HUES6 (cell line): ENCODE results near the gene PSAP.

ENCODE experiments used
- H3K27ac ChIP-seq: 2 replicates; pipeline ENCODE4 v1.7.0; 2013; ENCODE audit warnings: low read depth, mild to moderate bottlenecking, low read length, inconsistent platforms
- H3K27me3 ChIP-seq: 2 replicates; pipeline ENCODE4 v1.6.1; 2013; ENCODE audit warnings: low read length; ENCODE audit not compliant: control insufficient read depth, insufficient read depth
- H3K36me3 ChIP-seq: 2 replicates; pipeline ENCODE4 v1.6.1; 2013; ENCODE audit warnings: low read length; ENCODE audit not compliant: control insufficient read depth, insufficient read depth
- H3K4me1 ChIP-seq: 2 replicates; pipeline ENCODE4 v1.6.1; 2013; ENCODE audit warnings: low read length; ENCODE audit not compliant: control insufficient read depth, insufficient read depth
- H3K4me3 ChIP-seq: 2 replicates; pipeline ENCODE4 v1.5.1; 2013; ENCODE audit warnings: low read depth, low read length
- H3K9ac ChIP-seq: one replicate; pipeline ENCODE4 v1.6.1; 2013; ENCODE audit warnings: mild to moderate bottlenecking, low read length
- H3K9me3 ChIP-seq: 2 replicates; pipeline ENCODE4 v1.6.1; 2013; ENCODE audit warnings: low read depth, low read length; ENCODE audit not compliant: control insufficient read depth, insufficient read depth

PSAP gene

DNA sequence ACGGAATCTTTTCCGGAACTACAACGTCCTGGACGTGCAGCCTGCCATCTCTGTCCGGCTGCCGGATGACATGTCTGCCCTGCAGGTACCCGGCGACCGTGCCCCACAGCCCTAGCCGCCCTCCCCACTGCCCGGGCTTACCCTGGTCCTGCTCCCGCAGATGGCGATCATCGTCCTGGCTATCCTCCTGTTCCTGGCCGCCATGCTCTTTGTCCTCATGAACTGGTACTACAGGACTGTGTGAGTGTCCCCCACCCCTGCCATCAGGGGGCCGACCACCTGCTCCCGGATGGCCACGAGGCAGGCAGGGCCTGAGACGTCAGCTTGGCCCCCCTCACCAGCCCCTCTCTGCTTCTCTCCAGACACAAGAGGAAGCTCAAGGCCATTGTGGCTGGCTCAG, 39.7 kb downstream of the PSAP start:
- Histone ChIP-seq H3K4me3 (no peak overlapping the region), H3K36me3 (peaks cover 15% of the 10 kb centered on the region), H3K27me3 (no peaks in the 10 kb centered on the region; the same call in 1 of the 2 replicates), H3K9me3 (no peaks in the 10 kb centered on the region), H3K9ac (no peak overlapping the region), H3K4me1 (peaks cover under 1% of the 10 kb centered on the region; the same call in 1 of the 2 replicates), H3K27ac (no peak overlapping the region)

DNA sequence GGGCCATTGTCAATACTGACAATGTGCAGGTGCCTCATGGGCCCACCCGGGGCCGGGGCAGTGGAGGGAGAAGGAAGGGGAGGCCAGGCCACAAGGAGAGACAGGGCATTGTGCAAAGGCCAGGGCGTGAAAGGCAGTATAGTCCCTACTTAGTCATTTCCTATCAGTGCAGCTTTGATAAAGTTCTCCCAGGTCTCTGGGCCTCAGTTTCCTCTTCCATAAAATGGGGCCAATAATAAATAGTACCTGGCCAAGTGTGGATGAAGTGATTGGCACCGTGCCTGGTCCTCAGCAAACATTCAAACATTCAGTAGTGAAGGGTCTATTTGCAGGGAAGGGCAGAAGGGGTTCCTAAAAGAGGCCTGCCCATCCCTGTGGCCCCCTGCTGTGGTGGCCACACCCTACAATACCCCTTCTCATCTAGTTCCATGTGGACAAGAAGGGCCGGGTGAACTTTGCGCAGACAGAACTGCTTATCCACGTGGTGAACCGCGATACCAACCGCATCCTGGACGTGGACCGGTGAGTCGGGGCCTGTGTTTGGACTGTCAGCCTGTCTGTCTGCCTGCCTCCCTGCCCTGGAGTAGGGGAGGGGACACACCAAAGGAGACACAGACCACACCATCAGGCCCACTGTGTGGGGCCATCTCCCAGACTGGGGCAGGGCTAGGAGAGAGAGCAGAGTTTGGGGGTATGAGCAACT, 40.9 kb downstream of the PSAP start:
- no peaks in the 10 kb centered on the region for H3K9me3 ChIP-seq
- no peak overlapping the region for H3K4me3 ChIP-seq
- peaks cover 4% of the 10 kb centered on the region; the same call in 1 of the 2 replicates for H3K36me3 ChIP-seq
- no peak overlapping the region for H3K9ac ChIP-seq
- no peak overlapping the region for H3K27ac ChIP-seq
- H3K4me1 ChIP-seq: peaks cover 9% of the 10 kb centered on the region
- peaks cover 5% of the 10 kb centered on the region for H3K27me3 ChIP-seq

DNA sequence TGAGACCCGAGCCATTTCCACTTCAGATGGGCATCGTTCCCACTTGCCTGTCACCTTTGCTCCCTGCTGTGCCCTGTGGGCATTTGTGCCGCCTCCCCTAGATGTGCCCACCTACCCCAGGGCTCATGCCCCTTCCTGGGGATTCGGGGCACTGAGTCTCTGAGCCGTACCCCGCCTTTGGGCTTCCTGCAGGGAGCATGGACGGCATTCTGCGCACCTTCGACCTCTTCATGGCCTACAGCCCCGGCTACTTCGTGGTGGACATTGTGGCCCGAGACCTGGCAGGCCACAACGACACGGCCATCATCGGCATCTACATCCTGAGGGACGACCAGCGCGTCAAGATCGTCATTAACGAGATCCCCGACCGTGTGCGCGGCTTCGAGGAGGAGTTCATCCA, 41.4 kb downstream of the PSAP start:
- peaks cover 11% of the 10 kb centered on the region for H3K27me3 ChIP-seq
- no peak overlapping the region for H3K27ac ChIP-seq
- no peak overlapping the region for H3K4me3 ChIP-seq
- H3K36me3 ChIP-seq: no peaks in the 10 kb centered on the region
- H3K4me1 ChIP-seq: peaks cover 9% of the 10 kb centered on the region
- H3K9me3 ChIP-seq: no peaks in the 10 kb centered on the region
- no peak overlapping the region for H3K9ac ChIP-seq

DNA sequence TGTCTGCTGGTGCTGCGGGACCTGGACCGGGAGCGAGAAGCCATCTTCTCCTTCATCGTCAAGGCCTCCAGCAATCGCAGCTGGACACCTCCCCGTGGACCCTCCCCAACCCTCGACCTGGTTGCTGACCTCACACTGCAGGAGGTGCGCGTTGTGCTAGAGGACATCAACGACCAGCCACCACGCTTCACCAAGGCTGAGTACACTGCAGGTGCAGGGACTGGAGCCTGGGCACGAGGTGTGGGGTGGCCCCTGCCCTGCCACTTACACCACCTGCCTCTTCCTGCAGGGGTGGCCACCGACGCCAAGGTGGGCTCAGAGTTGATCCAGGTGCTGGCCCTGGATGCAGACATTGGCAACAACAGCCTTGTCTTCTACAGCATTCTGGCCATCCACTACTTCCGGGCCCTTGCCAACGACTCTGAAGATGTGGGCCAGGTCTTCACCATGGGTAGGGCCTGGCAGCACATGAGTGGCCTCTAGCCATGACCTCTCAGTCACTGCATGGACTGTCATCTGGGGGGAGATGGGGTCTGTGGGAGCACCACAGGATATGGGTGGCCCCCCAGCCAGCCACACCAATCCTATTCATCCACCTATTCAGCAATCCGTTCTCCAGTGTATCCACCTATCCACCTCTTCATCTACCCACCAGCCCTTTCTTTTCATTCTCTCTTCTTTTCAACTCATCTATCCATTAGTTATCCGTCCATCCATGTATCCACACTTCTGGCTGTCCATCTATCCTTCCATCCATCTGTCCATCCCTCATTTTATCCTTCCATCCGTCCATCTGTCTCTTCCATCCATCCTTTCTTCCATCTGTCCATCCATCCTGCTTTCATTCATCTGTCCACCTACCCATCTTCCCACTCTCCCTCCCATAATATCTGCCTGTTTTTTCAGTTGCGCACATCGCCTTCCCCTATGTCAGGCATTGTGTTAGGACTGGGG, 43.2 kb downstream of the PSAP start:
- Histone ChIP-seq H3K27me3 (peaks cover 17% of the 10 kb centered on the region), H3K4me1 (peaks cover 9% of the 10 kb centered on the region), H3K9ac (no peak overlapping the region), H3K36me3 (no peaks in the 10 kb centered on the region), H3K9me3 (no peaks in the 10 kb centered on the region), H3K4me3 (no peak overlapping the region), H3K27ac (no peak overlapping the region)

DNA sequence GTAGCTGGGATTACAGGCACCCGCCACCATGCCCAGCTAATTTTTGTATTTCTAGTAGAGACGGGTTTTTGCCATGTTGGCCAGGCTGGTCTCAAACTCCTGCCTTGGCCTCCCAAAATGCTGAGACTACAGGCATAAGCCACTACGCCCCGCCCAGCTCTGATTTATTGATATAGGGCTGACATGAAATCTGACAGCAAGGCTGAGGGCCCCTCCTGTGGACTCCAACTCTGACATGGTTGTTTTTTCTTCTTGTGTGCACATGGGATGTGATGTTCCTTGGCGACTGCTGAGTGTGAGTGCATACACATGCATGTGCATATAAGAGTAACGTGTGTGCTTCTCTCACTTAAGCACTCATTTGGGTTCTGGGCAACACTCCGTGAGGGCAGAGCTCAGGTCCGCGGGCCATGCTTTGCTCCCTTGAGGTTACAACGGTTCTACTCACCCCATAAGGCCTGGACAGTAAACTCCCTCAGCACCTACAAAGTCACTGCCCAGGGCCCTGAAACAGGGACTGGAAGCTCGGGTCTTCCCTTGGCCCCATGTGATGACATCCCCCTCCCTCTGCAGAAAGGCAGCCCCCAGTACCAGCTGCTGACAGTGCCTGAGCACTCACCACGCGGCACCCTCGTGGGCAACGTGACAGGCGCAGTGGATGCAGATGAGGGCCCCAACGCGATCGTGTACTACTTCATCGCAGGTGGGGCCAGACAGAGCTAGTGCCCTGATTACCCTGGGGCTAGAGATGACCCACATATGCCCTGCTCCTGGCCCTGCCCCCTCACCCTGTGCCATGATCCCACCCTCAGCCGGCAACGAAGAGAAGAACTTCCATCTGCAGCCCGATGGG, 44.1 kb downstream of the PSAP start:
- Histone ChIP-seq H3K9me3 (no peaks in the 10 kb centered on the region), H3K27ac (no peak overlapping the region), H3K36me3 (no peaks in the 10 kb centered on the region), H3K4me1 (peaks cover 9% of the 10 kb centered on the region), H3K4me3 (no peak overlapping the region), H3K9ac (no peak overlapping the region), H3K27me3 (peaks cover 17% of the 10 kb centered on the region)

DNA sequence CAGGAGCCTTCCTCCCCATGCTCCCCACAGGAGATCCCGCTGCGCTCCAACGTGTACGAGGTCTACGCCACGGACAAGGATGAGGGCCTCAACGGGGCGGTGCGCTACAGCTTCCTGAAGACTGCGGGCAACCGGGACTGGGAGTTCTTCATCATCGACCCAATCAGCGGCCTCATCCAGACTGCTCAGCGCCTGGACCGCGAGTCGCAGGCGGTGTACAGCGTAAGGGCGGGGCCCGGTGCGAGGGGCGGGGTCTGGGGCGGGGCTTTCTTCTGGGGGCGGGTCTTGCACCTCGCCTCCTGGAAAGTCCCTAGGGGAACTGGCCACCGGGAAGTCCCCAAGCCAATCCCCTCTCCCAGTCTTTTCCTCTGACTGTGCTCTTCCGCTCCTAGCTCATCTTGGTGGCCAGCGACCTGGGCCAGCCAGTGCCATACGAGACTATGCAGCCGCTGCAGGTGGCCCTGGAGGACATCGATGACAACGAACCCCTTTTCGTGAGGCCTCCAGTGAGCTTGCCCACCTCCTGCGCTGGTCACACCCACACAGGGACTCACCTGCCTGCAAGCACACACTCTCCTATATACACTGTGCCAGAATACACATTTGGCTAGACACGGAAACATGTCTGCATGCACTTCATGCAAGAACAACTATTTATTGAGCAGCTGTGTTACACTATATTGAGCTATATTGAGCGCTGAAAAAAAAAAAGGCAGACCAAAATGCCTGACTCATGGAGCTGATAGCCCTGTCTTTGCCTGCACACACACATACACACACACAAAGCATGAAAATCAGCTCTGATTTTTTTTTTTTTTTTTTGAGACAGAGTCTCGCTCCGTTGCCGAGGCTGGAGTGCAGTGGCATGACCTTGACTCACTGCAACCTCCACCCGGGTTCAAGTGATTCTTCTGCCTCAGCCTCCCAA, 45.0 kb downstream of the PSAP start:
- Histone ChIP-seq H3K4me3 (peak overlapping the region; percentile 50), H3K4me1 (peaks cover 9% of the 10 kb centered on the region), H3K36me3 (no peaks in the 10 kb centered on the region), H3K9me3 (no peaks in the 10 kb centered on the region), H3K27me3 (peaks cover 17% of the 10 kb centered on the region), H3K9ac (no peak overlapping the region), H3K27ac (no peak overlapping the region)

DNA sequence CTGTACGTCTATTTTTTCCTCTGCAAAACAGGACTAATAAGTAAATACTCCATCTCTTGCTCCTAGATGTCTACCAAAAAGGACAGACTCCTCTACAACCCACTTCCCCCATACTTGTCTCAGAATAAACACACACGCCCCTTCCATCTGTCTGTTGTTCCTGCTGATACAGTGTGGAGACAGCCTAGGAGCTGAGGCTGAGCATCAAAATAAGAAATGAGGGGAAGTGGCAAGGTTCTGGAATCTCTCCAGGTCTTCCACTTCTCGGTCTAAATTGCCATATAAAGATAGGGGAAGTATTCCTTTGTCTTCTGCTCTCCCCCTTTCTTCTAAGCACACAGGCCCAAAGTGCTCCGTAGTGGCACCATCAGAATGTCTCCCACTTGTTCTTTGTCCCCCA, 47.0 kb downstream of the PSAP start:
- H3K36me3 ChIP-seq: no peaks in the 10 kb centered on the region
- H3K4me1 ChIP-seq: peaks cover 9% of the 10 kb centered on the region
- H3K9ac ChIP-seq: no peak overlapping the region
- H3K9me3 ChIP-seq: no peaks in the 10 kb centered on the region
- H3K27me3 ChIP-seq: peaks cover 17% of the 10 kb centered on the region
- H3K4me3 ChIP-seq: no peak overlapping the region
- no peak overlapping the region for H3K27ac ChIP-seq

DNA sequence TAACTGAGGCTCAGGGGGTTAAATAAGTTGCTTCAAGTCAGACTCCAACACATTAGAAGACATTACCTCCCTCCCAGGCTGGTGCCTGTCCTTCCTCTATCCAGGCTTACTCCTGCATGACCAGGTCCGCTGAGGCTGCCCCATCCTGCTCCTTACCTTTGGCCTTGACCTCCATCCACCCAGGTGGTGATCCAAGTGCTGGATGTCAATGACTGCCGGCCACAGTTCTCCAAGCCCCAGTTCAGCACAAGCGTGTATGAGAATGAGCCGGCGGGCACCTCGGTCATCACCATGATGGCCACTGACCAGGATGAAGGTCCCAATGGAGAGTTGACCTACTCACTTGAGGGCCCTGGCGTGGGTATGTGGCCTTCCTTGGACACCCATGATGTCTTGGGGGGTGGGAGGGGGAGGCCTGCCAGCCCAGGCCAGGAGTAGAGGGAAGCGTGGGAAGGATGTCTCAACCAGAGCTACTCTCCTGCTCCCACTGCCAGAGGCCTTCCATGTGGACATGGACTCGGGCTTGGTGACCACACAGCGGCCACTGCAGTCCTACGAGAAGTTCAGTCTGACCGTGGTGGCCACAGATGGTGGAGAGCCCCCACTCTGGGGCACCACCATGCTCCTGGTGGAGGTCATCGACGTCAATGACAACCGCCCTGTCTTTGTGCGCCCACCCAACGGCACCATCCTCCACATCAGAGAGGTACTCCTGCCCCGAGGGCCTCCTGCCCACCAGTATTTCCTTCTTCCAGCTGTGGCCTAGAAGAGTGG, 48.1 kb downstream of the PSAP start:
- Histone ChIP-seq H3K9me3 (no peaks in the 10 kb centered on the region), H3K36me3 (no peaks in the 10 kb centered on the region), H3K27ac (no peak overlapping the region), H3K4me1 (peaks cover 9% of the 10 kb centered on the region), H3K9ac (no peak overlapping the region), H3K27me3 (peaks cover 17% of the 10 kb centered on the region), H3K4me3 (no peak overlapping the region)

DNA sequence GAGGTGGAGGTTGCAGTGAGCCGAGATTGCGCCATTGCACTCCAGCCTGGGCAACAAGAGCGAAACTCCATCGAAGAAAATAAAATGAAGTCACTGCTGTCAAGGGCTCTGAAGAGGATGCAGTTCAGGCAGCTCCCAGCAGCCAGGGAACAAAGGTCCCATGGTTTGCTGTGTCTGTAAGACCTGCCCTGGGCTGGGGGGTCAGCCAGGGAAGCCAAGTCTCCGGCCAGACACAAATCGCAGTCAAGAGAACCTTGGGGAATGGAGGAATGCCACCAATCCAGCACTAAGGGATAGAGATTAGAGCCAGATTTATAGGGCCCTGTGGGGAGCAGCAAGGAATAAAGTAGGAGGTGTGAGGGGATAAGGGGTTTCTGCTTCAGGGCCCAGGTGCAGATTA, 48.8 kb downstream of the PSAP start:
- Histone ChIP-seq H3K4me1 (peaks cover 9% of the 10 kb centered on the region), H3K27ac (no peak overlapping the region), H3K36me3 (no peaks in the 10 kb centered on the region), H3K9me3 (no peaks in the 10 kb centered on the region), H3K4me3 (no peak overlapping the region), H3K9ac (no peak overlapping the region), H3K27me3 (peaks cover 17% of the 10 kb centered on the region)
